Stimulated activated CD4-positive, alpha-beta T cell treated with anti-CD3 and anti-CD28 coated beads, Interleukin-1b, Interleukin-23, amount 100 ng/mL, for 1 hour (primary cell): ENCODE results near the gene SLC16A4.
A peak's percentile ranks its signal among the peaks of the same experiment; 100 is the strongest.
"Not testable (repeated sequence)": the region's sequence is repeated elsewhere in the genome, so short reads cannot be mapped to it uniquely, and the experiment has no call there.

Experiments used
- DNase-seq, 2 donors: peaks; one replicate each; pipeline ENCODE4 v3.0.0-alpha.2; 2020; ENCODE audit warnings: low read depth in 2 of 2

Gene SLC16A4

GRCh38 chr1:110408488-110408887, 17.7 kb upstream of the SLC16A4 start:
- DNase-seq, result no peak

- peak; percentile 68 to 82 for DNase-seq
These were observed 16.7 kb upstream of the SLC16A4 start, which contains the start of gene LAMTOR5 for GRCh38 chr1:110407260-110408210. LAMTOR5 (minus strand) TSS chr1:110407694; CDS start chr1:110407620, 74 bp downstream.

GRCh38 chr1:110406407-110406806, 15.6 kb upstream of the SLC16A4 start:
- not testable (repeated sequence) for DNase-seq

- no peak for DNase-seq
These were observed 13.6 kb upstream of the SLC16A4 start for GRCh38 chr1:110404401-110404800.

- DNase-seq, result no peak
These were observed 13.0 kb upstream of the SLC16A4 start for GRCh38 chr1:110403805-110404204.

- DNase-seq, result not testable (repeated sequence)
These were observed 5.6 kb upstream of the SLC16A4 start for GRCh38 chr1:110396259-110396958.

- DNase-seq, result no peak
These were observed 3.6 kb upstream of the SLC16A4 start for GRCh38 chr1:110394493-110394820.

GRCh38 chr1:110393691-110394492, 3.1 kb upstream of the SLC16A4 start:
- no peak for DNase-seq

- no peak for DNase-seq
These were observed 2.5 kb upstream of the SLC16A4 start for GRCh38 chr1:110393286-110393685.

GRCh38 chr1:110390096-110390495, 730 bp downstream of the SLC16A4 start:
- no peak for DNase-seq

GRCh38 chr1:110387048-110387754, 3.6 kb downstream of the SLC16A4 start:
- DNase-seq, result no peak

GRCh38 chr1:110385369-110385768, 5.5 kb downstream of the SLC16A4 start:
- no peak for DNase-seq

- no peak for DNase-seq
These were observed 6.1 kb downstream of the SLC16A4 start for GRCh38 chr1:110384581-110385321.

- no peak for DNase-seq
These were observed 7.4 kb downstream of the SLC16A4 start for GRCh38 chr1:110383251-110383990.

GRCh38 chr1:110380672-110381283, 10.0 kb downstream of the SLC16A4 start:
- no peak for DNase-seq

GRCh38 chr1:110375490-110375889, 15.3 kb downstream of the SLC16A4 start:
- DNase-seq, result no peak

GRCh38 chr1:110370827-110371226, 20.0 kb downstream of the SLC16A4 start:
- DNase-seq, result no peak

GRCh38 chr1:110364221-110364620, 26.6 kb downstream of the SLC16A4 start:
- DNase-seq, result no peak

- DNase-seq, result no peak
These were observed 29.0 kb downstream of the SLC16A4 start for GRCh38 chr1:110361856-110362255.

GRCh38 chr1:110360431-110360830, 30.4 kb downstream of the SLC16A4 start:
- DNase-seq, result no peak
